Central memory CD8-positive, alpha-beta T cell (primary cell): Measurements from ENCODE around the gene CANX.

ENCODE experiments used
- ATAC-seq: fragments of 150-1000 bp; cut with Tn5 transposase; replicated peaks from 2 replicates; pipeline ENCODE4 v1.10.0; 2022; ENCODE audit warnings: mild to moderate bottlenecking, moderate FRiP score, moderate number of reproducible peaks; ENCODE audit not compliant: poor library complexity, severe bottlenecking; ENCODE audit errors: extremely low read depth
- DNase-seq, 2 donors: peaks; one replicate each; pipeline ENCODE4 v3.0.0; 2021; ENCODE audit warnings: low spot score in 2 of 2
- H3K27ac Mint-ChIP-seq: one replicate; pipeline ENCODE4 v1.8.0; 2022; ENCODE audit warnings: low read depth, mild to moderate bottlenecking, moderate library complexity, mixed read lengths
- H3K27me3 Mint-ChIP-seq: one replicate; pipeline ENCODE4 v1.8.0; 2022; ENCODE audit warnings: mixed read lengths
- H3K36me3 Mint-ChIP-seq: one replicate; pipeline ENCODE4 v1.8.0; 2022; ENCODE audit warnings: mild to moderate bottlenecking, moderate library complexity, mixed read lengths; ENCODE audit not compliant: insufficient read depth
- H3K4me1 Mint-ChIP-seq: one replicate; pipeline ENCODE4 v1.8.0; 2022; ENCODE audit warnings: mixed read lengths
- H3K4me3 Mint-ChIP-seq: one replicate; pipeline ENCODE4 v1.8.0; 2022; ENCODE audit warnings: mild to moderate bottlenecking, moderate library complexity, mixed read lengths
- H3K9me3 Mint-ChIP-seq: one replicate; pipeline ENCODE4 v1.8.0; 2022; ENCODE audit warnings: mixed read lengths

CANX gene

DNA sequence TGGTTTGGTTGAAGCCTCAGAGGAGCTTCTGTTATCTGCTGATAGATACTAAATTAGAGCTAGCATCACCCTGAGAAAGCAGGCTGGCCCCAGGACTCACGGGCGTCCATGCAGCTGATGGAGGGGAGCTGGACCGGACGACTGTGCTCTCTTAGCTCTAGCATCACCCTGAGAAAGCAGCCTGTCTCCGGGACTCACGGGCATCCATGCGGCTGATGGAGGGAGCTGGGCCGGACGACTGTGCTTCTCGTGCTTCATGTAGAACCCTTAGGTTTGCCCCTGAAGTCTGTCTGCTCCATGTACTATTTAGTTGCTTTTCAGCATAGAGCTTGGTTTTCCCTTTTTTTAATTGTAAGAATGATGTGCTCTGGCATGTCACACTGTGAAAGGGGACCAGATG lies 78.7 kb downstream of the CANX start:
- H3K4me1 Mint-ChIP-seq = no peaks in the 10 kb centered on the region
- no peak overlapping the region for H3K4me3 Mint-ChIP-seq
- no peak for DNase-seq
- H3K9me3 Mint-ChIP-seq = no peaks in the 10 kb centered on the region
- peak overlapping the region; percentile 83 for H3K27ac Mint-ChIP-seq
- ATAC-seq = no peak
- no peaks in the 10 kb centered on the region for H3K27me3 Mint-ChIP-seq
- peaks cover 25% of the 10 kb centered on the region for H3K36me3 Mint-ChIP-seq

DNA sequence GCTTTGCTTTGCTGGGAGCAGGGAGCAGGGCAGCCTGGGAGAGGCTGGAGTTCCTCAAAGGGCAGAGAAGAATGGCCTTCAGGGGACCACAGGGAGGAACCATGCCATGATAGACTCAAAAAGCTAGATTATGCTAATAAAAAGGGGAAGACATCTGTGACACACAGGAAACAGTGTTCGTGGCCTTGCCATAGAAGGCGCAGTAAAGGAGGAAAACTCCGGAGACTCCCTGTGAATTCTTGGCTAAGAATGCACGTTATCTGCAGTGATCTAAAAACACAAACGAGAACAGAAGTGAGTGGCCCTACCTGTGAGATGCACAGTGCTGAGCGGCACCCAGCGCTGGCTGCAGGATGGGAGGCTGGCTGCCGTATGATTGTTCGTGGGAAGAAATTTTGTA lies 79.1 kb downstream of the CANX start:
- Mint-ChIP-seq H3K27ac (peak overlapping the region; percentile 83), H3K9me3 (no peaks in the 10 kb centered on the region), H3K36me3 (peaks cover 24% of the 10 kb centered on the region), H3K4me1 (no peaks in the 10 kb centered on the region), H3K27me3 (no peaks in the 10 kb centered on the region), H3K4me3 (no peak overlapping the region)
- DNase-seq (no peak), ATAC-seq (no peak)

DNA sequence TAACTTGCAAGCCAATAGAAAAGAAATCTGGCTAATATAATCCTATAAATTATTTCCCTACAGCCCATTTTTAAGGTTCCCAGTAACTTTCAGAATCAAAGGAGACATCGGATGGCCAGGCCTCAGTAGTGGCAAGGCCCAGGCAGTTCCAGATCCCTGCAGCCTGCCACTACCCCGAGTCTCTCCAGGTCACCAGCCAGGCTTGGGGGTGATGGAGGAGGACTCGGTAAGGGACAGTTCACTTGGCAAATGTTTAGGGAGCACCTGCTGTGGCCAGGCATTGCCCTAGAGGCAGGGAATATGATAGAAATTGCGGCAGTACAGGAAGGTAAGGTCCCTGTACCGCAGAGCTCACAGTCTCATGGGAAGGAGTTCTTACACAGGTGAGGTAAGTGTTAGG lies 79.8 kb downstream of the CANX start:
- Mint-ChIP-seq H3K36me3 (peaks cover 18% of the 10 kb centered on the region), H3K4me3 (no peak overlapping the region), H3K27me3 (no peaks in the 10 kb centered on the region), H3K9me3 (no peaks in the 10 kb centered on the region), H3K4me1 (no peaks in the 10 kb centered on the region), H3K27ac (no peak overlapping the region)
- no peak for ATAC-seq
- no peak for DNase-seq

DNA sequence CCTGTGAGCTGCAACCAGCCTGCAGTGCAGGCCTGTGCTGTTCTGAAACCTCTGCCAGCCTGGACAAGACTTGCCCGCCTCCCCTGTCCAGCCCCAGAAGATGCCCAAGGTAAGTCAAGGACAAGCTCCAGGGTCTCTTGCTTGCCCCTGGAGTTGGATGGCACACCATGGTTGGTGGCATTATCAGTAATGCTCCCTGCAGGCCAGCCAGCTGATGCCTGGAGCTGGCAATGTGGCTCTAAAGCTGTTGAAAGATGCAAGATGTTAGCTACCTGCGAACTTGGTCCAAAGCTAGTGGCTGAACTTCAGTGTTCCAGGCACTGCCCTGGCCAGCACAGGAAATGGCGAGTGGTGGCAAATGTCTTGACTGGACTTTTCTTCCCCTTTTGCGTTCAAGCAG lies 81.1 kb downstream of the CANX start:
- DNase-seq = no peak
- no peaks in the 10 kb centered on the region for H3K27me3 Mint-ChIP-seq
- H3K27ac Mint-ChIP-seq = no peak overlapping the region
- no peaks in the 10 kb centered on the region for H3K4me1 Mint-ChIP-seq
- H3K4me3 Mint-ChIP-seq = no peak overlapping the region
- H3K9me3 Mint-ChIP-seq = no peaks in the 10 kb centered on the region
- no peak for ATAC-seq
- H3K36me3 Mint-ChIP-seq = peaks cover 16% of the 10 kb centered on the region

DNA sequence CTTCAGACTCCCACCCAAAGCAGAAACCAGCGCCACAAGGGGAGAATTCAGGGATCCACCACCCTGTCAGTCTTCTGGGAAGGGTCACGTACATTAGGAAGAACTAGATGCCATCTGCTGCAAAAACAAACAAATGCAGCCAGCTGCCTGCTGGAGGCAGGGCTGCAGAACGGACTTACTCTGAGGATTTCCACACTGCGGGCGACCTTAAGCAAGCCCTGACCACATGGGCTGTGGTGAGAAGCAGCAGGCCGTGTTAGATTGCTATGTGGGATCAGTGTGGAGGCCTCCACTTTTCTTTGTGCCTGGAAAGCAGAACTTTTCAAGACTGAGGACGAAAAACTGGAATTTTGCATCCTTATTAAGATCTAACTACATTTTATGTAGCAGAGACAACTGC lies 81.6 kb downstream of the CANX start:
- DNase-seq (no peak), ATAC-seq (no peak)
- Mint-ChIP-seq H3K9me3 (no peaks in the 10 kb centered on the region), H3K27me3 (no peaks in the 10 kb centered on the region), H3K36me3 (peaks cover 15% of the 10 kb centered on the region), H3K4me3 (no peak overlapping the region), H3K4me1 (no peaks in the 10 kb centered on the region), H3K27ac (no peak overlapping the region)
